ENCODE measurements around the gene MRTFA.

- TF ChIP-seq CTCF (IDR thresholded peaks at IDR 0.05): no peak
- TF ChIP-seq POLR2A (IDR thresholded peaks at IDR 0.05): no peak
- TF ChIP-seq POLR2AphosphoS5 (IDR thresholded peaks at IDR 0.05): no peak
Measured at GRCh38 chr22:40673017-40673416, 36.5 kb upstream of the MRTFA start.
